H1 (cell line): Measurements from ENCODE around the gene MAPK14. TPM values are rescaled to one million over a fixed set of nuclear protein-coding genes. Genes with fewer than 3 reads are reported as not detected.

Experiments used
- CTCF ChIA-PET: fragments of 300-600 bp; sonication (Branson Sonifier 250); formaldehyde crosslinking; loops from one replicate; lab custom pipeline; 2021; ENCODE audit not compliant: partially characterized antibody; lab: Charles Lee
- POLR2A ChIA-PET: fragments of 300-600 bp; sonication (Branson Sonifier 250); formaldehyde crosslinking; loops from one replicate; lab custom pipeline; 2021; ENCODE audit warnings: inconsistent platforms; ENCODE audit not compliant: partially characterized antibody; lab: Charles Lee
- DNase-seq, 2 experiments: peaks; one replicate each; pipeline versions ENCODE4 v3.0.0 to v3.0.0-alpha.2; 2010 to 2022; ENCODE audit warnings: low spot score in 2 of 2, low read depth in 1 of 2, mixed read lengths in 1 of 2
- FAIRE-seq: peaks from 2 replicates; lab custom pipeline; 2011; peaks lifted over from hg19 to GRCh38; lab: Jason Lieb, UNC
- H2AFZ ChIP-seq: 2 replicates; pipeline ENCODE4 v1.8.1; 2012; ENCODE audit warnings: low read length, inconsistent platforms
- H2AK5ac ChIP-seq: 2 replicates; pipeline ENCODE4 v1.6.1; 2013; ENCODE audit warnings: low read depth, low read length
- H2BK120ac ChIP-seq: replicated peaks from 2 replicates; pipeline ENCODE3; 2013; ENCODE audit warnings: low read depth, low read length, inconsistent platforms
- H2BK12ac ChIP-seq: 2 replicates; pipeline ENCODE4 v1.6.1; 2013; ENCODE audit warnings: low read depth, low read length
- H2BK15ac ChIP-seq: 2 replicates; pipeline ENCODE4 v1.6.1; 2013; ENCODE audit warnings: low read length
- H2BK20ac ChIP-seq: 2 replicates; pipeline ENCODE4 v1.6.1; 2013; ENCODE audit warnings: low read length
- H2BK5ac ChIP-seq: 2 replicates; pipeline ENCODE4 v1.6.1; 2013; ENCODE audit warnings: low read depth, low read length
- H3K14ac ChIP-seq: 2 replicates; pipeline ENCODE4 v1.6.1; 2013; ENCODE audit warnings: inconsistent platforms; ENCODE audit not compliant: insufficient read length
- H3K18ac ChIP-seq: 2 replicates; pipeline ENCODE4 v1.6.1; 2013; ENCODE audit warnings: low read length; ENCODE audit errors: extremely low read depth
- H3K23ac ChIP-seq: 2 replicates; pipeline ENCODE4 v1.6.1; 2013; ENCODE audit warnings: inconsistent platforms; ENCODE audit not compliant: insufficient read length
- H3K23me2 ChIP-seq: 2 replicates; pipeline ENCODE4 v1.6.1; 2013; ENCODE audit warnings: low read depth, low read length
- H3K27ac ChIP-seq: 2 replicates; pipeline ENCODE4 v1.6.1; 2011; ENCODE audit warnings: low read depth, low read length, inconsistent platforms
- H3K27me3 ChIP-seq, 4 experiments: replicated peaks in 1 of 4; 1 replicate in 1 of 4; 2 replicates in 3 of 4; pipeline versions ENCODE4 v1.6.1 to v1.8.1; 2011 to 2013; ENCODE audit warnings: low read length in 3 of 4, mild to moderate bottlenecking in 3 of 4, inconsistent platforms in 2 of 4, mixed read lengths in 2 of 4, moderate library complexity in 1 of 4; ENCODE audit not compliant: control insufficient read depth in 3 of 4, insufficient read depth in 3 of 4; ENCODE audit errors: extremely low read depth in 1 of 4
- H3K36me3 ChIP-seq, 4 experiments: 2 replicates each; pipeline versions ENCODE4 v1.6.1 to v1.8.1; 2011 to 2013; ENCODE audit warnings: mild to moderate bottlenecking in 4 of 4, low read length in 3 of 4, moderate library complexity in 2 of 4, control low read depth in 1 of 4, inconsistent platforms in 1 of 4; ENCODE audit not compliant: insufficient read depth in 4 of 4, control insufficient read depth in 2 of 4
- H3K4ac ChIP-seq: replicated peaks from 2 replicates; pipeline ENCODE3; 2013; ENCODE audit warnings: low read length, low read depth, mixed read lengths, inconsistent platforms; ENCODE audit not compliant: insufficient read length
- H3K4me1 ChIP-seq, 4 experiments: replicated peaks in 1 of 4; 1 replicate in 1 of 4; 2 replicates in 3 of 4; pipeline versions ENCODE4 v1.6.1 to v1.8.1; 2011 to 2013; ENCODE audit warnings: low read length in 3 of 4, inconsistent platforms in 2 of 4, mixed read lengths in 1 of 4; ENCODE audit not compliant: insufficient read depth in 4 of 4, control insufficient read depth in 3 of 4
- H3K4me2 ChIP-seq, 2 experiments: 2 replicates each; pipeline versions ENCODE4 v1.6.1 to v1.8.1; 2011 to 2013; ENCODE audit warnings: low read depth in 2 of 2, low read length in 2 of 2, control low read depth in 1 of 2, inconsistent platforms in 1 of 2, mild to moderate bottlenecking in 1 of 2; ENCODE audit not compliant: insufficient read depth in 1 of 2
- H3K4me3 ChIP-seq, 4 experiments: fragments of 200-600, 300-600 bp in 1 of 4; sonication (generic), shearing (Covaris generic), sonication (Bioruptor Twin) in 1 of 4; 2 replicates each; pipeline versions ENCODE4 v1.5.1 to v1.8.1; 2011 to 2016; ENCODE audit warnings: low read length in 4 of 4, low read depth in 3 of 4, control low read depth in 2 of 4, inconsistent platforms in 2 of 4, mild to moderate bottlenecking in 2 of 4, mixed read lengths in 1 of 4, moderate library complexity in 1 of 4; ENCODE audit not compliant: insufficient read depth in 2 of 4; ENCODE audit errors: extremely low read depth in 1 of 4
- H3K56ac ChIP-seq: replicated peaks from 2 replicates; pipeline ENCODE3; 2013; ENCODE audit warnings: low read depth, mild to moderate bottlenecking, mixed read lengths, low read length, inconsistent platforms; ENCODE audit not compliant: insufficient read length
- H3K79me1 ChIP-seq: 2 replicates; pipeline ENCODE4 v1.6.1; 2013; ENCODE audit warnings: low read depth, low read length, control low read depth
- H3K79me2 ChIP-seq, 2 experiments: 2 replicates each; pipeline versions ENCODE4 v1.6.1 to v1.8.1; 2012 to 2013; ENCODE audit warnings: low read length in 2 of 2, mild to moderate bottlenecking in 2 of 2, inconsistent platforms in 1 of 2; ENCODE audit not compliant: insufficient read depth in 2 of 2, control insufficient read depth in 1 of 2
- H3K9ac ChIP-seq, 4 experiments: replicated peaks in 1 of 4; 1 replicate in 1 of 4; 2 replicates in 3 of 4; pipeline versions ENCODE4 v1.6.1 to v1.8.1; 2011 to 2013; ENCODE audit warnings: low read depth in 3 of 4, low read length in 3 of 4, control low read depth in 2 of 4, mild to moderate bottlenecking in 2 of 4, moderate library complexity in 2 of 4, inconsistent platforms in 1 of 4; ENCODE audit errors: extremely low read depth in 1 of 4
- H3K9me3 ChIP-seq, 2 experiments: 2 replicates each; pipeline versions ENCODE4 v1.6.1 to v1.8.1; 2012 to 2013; ENCODE audit warnings: mild to moderate bottlenecking in 2 of 2, moderate library complexity in 2 of 2, control low read depth in 1 of 2, inconsistent platforms in 1 of 2, low read depth in 1 of 2, low read length in 1 of 2, mixed read lengths in 1 of 2; ENCODE audit not compliant: insufficient read depth in 2 of 2
- H4K20me1 ChIP-seq, 2 experiments: replicated peaks in 1 of 2; 2 replicates each; pipeline versions ENCODE3 to v1.8.1; 2011 to 2013; ENCODE audit warnings: inconsistent platforms in 2 of 2, low read length in 2 of 2, mild to moderate bottlenecking in 1 of 2; ENCODE audit not compliant: insufficient read depth in 2 of 2, control insufficient read depth in 1 of 2
- H4K5ac ChIP-seq: 2 replicates; pipeline ENCODE4 v1.6.1; 2013; ENCODE audit warnings: low read length, low read depth, mixed read lengths, inconsistent platforms; ENCODE audit not compliant: insufficient read length
- H4K8ac ChIP-seq: 2 replicates; pipeline ENCODE4 v1.8.0; 2013; ENCODE audit warnings: mild to moderate bottlenecking, moderate library complexity, low read length, inconsistent platforms; ENCODE audit not compliant: insufficient read depth; ENCODE audit errors: extremely low read depth
- H4K91ac ChIP-seq: replicated peaks from 2 replicates; pipeline ENCODE3; 2013; ENCODE audit warnings: low read length, mixed read lengths, inconsistent platforms; ENCODE audit not compliant: insufficient read length
- BACH1 ChIP-seq: IDR thresholded peaks from 2 replicates; pipeline ENCODE4 v1.6.1; 2012; ENCODE audit warnings: low read length, improper control_type of control experiment
- FOSL1 ChIP-seq: IDR thresholded peaks from 2 replicates; pipeline ENCODE4 v1.6.1; 2011; ENCODE audit warnings: mild to moderate bottlenecking, low read depth, low read length, moderate library complexity; ENCODE audit not compliant: insufficient read depth
- GTF2F1 ChIP-seq: IDR thresholded peaks from 2 replicates; pipeline ENCODE4 v1.6.1; 2012; ENCODE audit warnings: low read depth, low read length, improper control_type of control experiment, borderline replicate concordance
- POLR2AphosphoS5 ChIP-seq: IDR thresholded peaks from 2 replicates; pipeline ENCODE4 v1.6.1; 2011; ENCODE audit warnings: low read depth, low read length
- POU5F1 ChIP-seq: IDR thresholded peaks from 2 replicates; pipeline ENCODE4 v1.6.1; 2011; ENCODE audit warnings: low read depth, mild to moderate bottlenecking, low read length, moderate library complexity
- RNF2 ChIP-seq: fragments of 200-900, 300-1000 bp; sonication (generic); IDR thresholded peaks from 2 replicates; pipeline ENCODE4 v1.7.1; 2016; ENCODE audit warnings: borderline replicate concordance, low read depth, mild to moderate bottlenecking, antibody characterized with exemption, low read length; ENCODE audit not compliant: poor library complexity, severe bottlenecking; ENCODE audit errors: missing control alignments
- YY1 ChIP-seq: IDR thresholded peaks from 2 replicates; pipeline ENCODE4 v1.6.1; 2011; ENCODE audit warnings: low read depth, mild to moderate bottlenecking, low read length
- ZNF274 ChIP-seq: IDR thresholded peaks from 2 replicates; pipeline ENCODE4 v1.7.0; 2012; ENCODE audit warnings: low read length, borderline replicate concordance; ENCODE audit errors: extremely low read depth
- WGBS, 2 experiments: shearing (Covaris generic) in 1 of 2; methylation state at CpG; one replicate each; pipeline versions ENCODE4 v1.1.6 to v1.1.7; 2013 to 2015; ENCODE audit warnings: low lambda C conversion rate in 2 of 2, mixed read lengths in 2 of 2, inconsistent platforms in 1 of 2, low coverage in 1 of 2, missing lambda C conversion rate in 1 of 2; ENCODE audit not compliant: insufficient replicate concordance in 2 of 2, insufficient coverage in 1 of 2, insufficient read length in 1 of 2; ENCODE audit errors: extremely low coverage in 1 of 2, missing lambda C conversion rate in 1 of 2; 5-methylcytosine and 5-hydroxymethylcytosine counted together
- polyA plus RNA-seq, 7 experiments: library from polyadenylated mRNA; depleted of rRNA in 3 of 7; stranded (reverse) in 5 of 7; unstranded in 2 of 7; fragments of >200 nt in 5 of 7; fragments of 200-250 nt in 2 of 7; gene quantifications; 1 replicate in 5 of 7; 2 replicates in 1 of 7; 4 replicates in 1 of 7; pipeline versions ENCODE4 v1.2.1 to v1.2.3, GENCODE V29; 2011 to 2013; ENCODE audit warnings: missing spikeins in 2 of 7, mixed read lengths in 2 of 7
- total RNA-seq: library from RNA; stranded (reverse); fragmentation: NEBNext Ultra II Directional; extraction: Animal tissue kit (Norgen Biotek cat#: 25700); gene quantifications from 2 replicates; pipeline ENCODE4 v1.2.1, GENCODE V29; 2021

The MAPK14 gene
- total and polyA plus RNA-seq, 2 of the 8 experiments (the other 6 are each of a cell fraction or from before 2014, with no cell fraction given), result 18.1 to 39.3 TPM

DNA sequence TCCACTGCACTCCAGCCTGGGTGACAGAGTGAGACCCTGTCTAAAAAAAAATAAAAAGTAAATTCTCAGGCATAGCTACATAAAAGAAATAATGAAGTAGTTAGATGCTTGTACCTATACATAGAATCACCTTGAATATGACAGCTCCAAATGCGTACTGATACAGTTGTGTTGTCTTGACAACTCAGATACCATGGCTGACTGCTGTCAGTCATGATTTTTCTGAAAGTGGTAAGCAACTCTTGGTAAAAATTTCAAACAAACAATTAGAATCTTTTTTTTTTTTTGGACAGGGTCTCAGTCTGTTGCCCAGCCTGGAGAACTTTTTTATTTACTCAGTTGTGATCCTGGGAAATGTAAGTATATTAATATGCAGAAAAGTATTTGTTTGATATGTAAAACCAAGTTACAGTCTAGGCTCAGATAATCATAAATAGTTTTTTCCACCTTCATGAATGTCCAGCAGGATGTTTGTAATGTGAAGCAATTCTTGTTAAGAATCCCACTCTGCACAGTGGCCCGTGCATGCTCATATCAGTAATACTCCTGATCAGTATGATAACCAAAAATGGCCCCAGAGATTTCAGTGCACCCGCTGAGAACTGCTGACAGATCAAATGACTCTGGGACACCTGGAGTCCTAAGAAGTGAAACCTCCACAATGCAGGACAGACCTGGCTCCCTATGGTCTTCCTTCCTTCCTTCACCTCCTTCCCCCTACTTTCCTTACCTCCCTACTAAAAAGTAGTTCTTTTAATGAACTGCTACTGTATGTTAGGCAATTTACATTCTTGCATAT lies 88.7 kb downstream of the MAPK14 start:
- no peak for FAIRE-seq
- H3K27ac ChIP-seq, result no peak overlapping the region
- WGBS, 2 experiments, result 83% methylated on average over 3 of the region's 3 CpGs; no CpG with 5 or more reads in 1 of the 2 experiments

More for the DNA sequence above, 88.7 kb downstream of the MAPK14 start:
- no peak overlapping the region for H3K23ac ChIP-seq
- H3K9ac ChIP-seq, result no peak overlapping the region
- DNase-seq, result no peak
- H2AFZ ChIP-seq, result no peak overlapping the region
- no peak overlapping the region for H2BK120ac ChIP-seq
- H4K91ac ChIP-seq, result no peak overlapping the region
- no peak for TF ChIP-seq POU5F1
- no peak for TF ChIP-seq YY1
- no peak for TF ChIP-seq RNF2
- TF ChIP-seq FOSL1, result no peak
- TF ChIP-seq GTF2F1, result no peak
- no peak for TF ChIP-seq BACH1
- no peak for TF ChIP-seq ZNF274
- no peak for TF ChIP-seq POLR2AphosphoS5
- H3K36me3 ChIP-seq, result no peaks in the 10 kb centered on the region
- H4K20me1 ChIP-seq, result peaks cover 0 to 2% of the 10 kb centered on the region in 2 experiments
- H3K18ac ChIP-seq, result no peak overlapping the region
- ChIA-PET POLR2A (no interaction called here), CTCF (interaction anchor here (1.3 to 1.4 kb wide), 2 partner anchors 11 to 22 kb away, joined by 3 to 4 read pairs; no protein-coding TSS in a partner anchor)
- H3K27me3 ChIP-seq, result no peaks in the 10 kb centered on the region
- no peaks in the 10 kb centered on the region for H3K79me2 ChIP-seq
- H4K8ac ChIP-seq, result no peak overlapping the region
- H3K4me3 ChIP-seq, result no peak overlapping the region
- no peaks in the 10 kb centered on the region for H3K79me1 ChIP-seq
- H2BK20ac ChIP-seq, result no peak overlapping the region
- H3K23me2 ChIP-seq, result no peaks in the 10 kb centered on the region
- no peak overlapping the region for H3K14ac ChIP-seq
- peaks cover 3 to 13% (median 6%) of the 10 kb centered on the region in 4 experiments; a peak in 6 of 7 replicates for H3K4me1 ChIP-seq
- H3K4ac ChIP-seq, result no peak overlapping the region
- H2BK15ac ChIP-seq, result no peak overlapping the region
- H3K9me3 ChIP-seq, result no peaks in the 10 kb centered on the region
- H2AK5ac ChIP-seq, result no peak overlapping the region
- no peak overlapping the region for H3K4me2 ChIP-seq
- H3K56ac ChIP-seq, result no peak overlapping the region
- no peak overlapping the region for H4K5ac ChIP-seq
- no peak overlapping the region for H2BK5ac ChIP-seq
- H2BK12ac ChIP-seq, result no peak overlapping the region
